Neural progenitor cell (in vitro differentiated cells): Measurements from ENCODE around the gene PITPNC1. TPM values are rescaled to one million over a fixed set of nuclear protein-coding genes. Genes with fewer than 3 reads are reported as not detected.

Experiments used
- DNase-seq: peaks from one replicate; pipeline ENCODE4 v3.0.0-alpha.2; 2016; ENCODE audit warnings: low spot score
- H2AFZ ChIP-seq: fragments of 200-600 bp; sonication (generic); replicated peaks from 2 replicates; pipeline ENCODE4 v1.6.1; 2016; ENCODE audit warnings: antibody characterized with exemption
- H3F3A ChIP-seq: fragments of 200-600 bp; sonication (generic); 2 replicates; pipeline ENCODE4 v1.6.1; 2016; ENCODE audit warnings: antibody characterized with exemption, low read depth
- H3K27ac ChIP-seq: fragments of 200-600 bp; sonication (generic); 2 replicates; pipeline ENCODE4 v1.5.1; 2016; ENCODE audit warnings: mild to moderate bottlenecking
- H3K27me3 ChIP-seq: fragments of 200-600 bp; sonication (generic); 2 replicates; pipeline ENCODE4 v1.6.1; 2016; ENCODE audit warnings: mild to moderate bottlenecking, moderate library complexity
- H3K36me3 ChIP-seq: fragments of 200-600 bp; sonication (generic); 2 replicates; pipeline ENCODE4 v1.5.1; 2016
- H3K4me1 ChIP-seq: fragments of 200-600 bp; sonication (generic); 2 replicates; pipeline ENCODE4 v1.6.1; 2016; ENCODE audit warnings: mixed run types
- H3K4me2 ChIP-seq: fragments of 200-600 bp; sonication (generic); 2 replicates; pipeline ENCODE4 v1.6.1; 2016
- H3K4me3 ChIP-seq: fragments of 200-600 bp; sonication (generic); 2 replicates; pipeline ENCODE4 v1.5.1; 2016
- H3K79me2 ChIP-seq: fragments of 200-600 bp; sonication (generic); 2 replicates; pipeline ENCODE4 v1.6.1; 2016; ENCODE audit warnings: low read depth
- H3K9ac ChIP-seq: fragments of 200-600 bp; sonication (generic); 2 replicates; pipeline ENCODE4 v1.6.1; 2016
- H3K9me3 ChIP-seq: fragments of 200-600 bp; sonication (generic); 2 replicates; pipeline ENCODE4 v1.5.1; 2016; ENCODE audit warnings: low read depth
- H4K20me1 ChIP-seq: fragments of 200-600 bp; sonication (generic); 2 replicates; pipeline ENCODE4 v1.6.1; 2016; ENCODE audit warnings: low read depth
- H3K27ac Mint-ChIP-seq: 3 replicates; pipeline ENCODE4 v1.8.0; 2021; ENCODE audit warnings: mixed read lengths
- H3K27me3 Mint-ChIP-seq: 2 replicates; pipeline ENCODE4 v1.8.0; 2022; ENCODE audit warnings: low read depth, mild to moderate bottlenecking, inconsistent platforms, moderate library complexity, mixed read lengths; ENCODE audit not compliant: insufficient read depth
- H3K36me3 Mint-ChIP-seq: 3 replicates; pipeline ENCODE4 v1.8.0; 2021; ENCODE audit warnings: mixed read lengths
- H3K4me1 Mint-ChIP-seq: 3 replicates; pipeline ENCODE4 v1.8.0; 2021; ENCODE audit warnings: mixed read lengths
- H3K4me3 Mint-ChIP-seq: 3 replicates; pipeline ENCODE4 v1.8.0; 2021; ENCODE audit warnings: mild to moderate bottlenecking, moderate library complexity, mixed read lengths
- H3K9me3 Mint-ChIP-seq: 3 replicates; pipeline ENCODE4 v1.8.0; 2020; ENCODE audit warnings: mixed read lengths
- CTCF ChIP-seq: fragments of 200-600 bp; sonication (generic); IDR thresholded peaks from 2 replicates; pipeline ENCODE4 v1.5.1; 2017; ENCODE audit warnings: antibody characterized with exemption, mild to moderate bottlenecking
- EZH2 ChIP-seq: fragments of 200-600 bp; sonication (generic); IDR thresholded peaks from 2 replicates; pipeline ENCODE4 v1.6.1; 2017; ENCODE audit warnings: antibody characterized with exemption, mild to moderate bottlenecking, moderate library complexity
- EZH2phosphoT487 ChIP-seq: fragments of 200-600 bp; sonication (generic); IDR thresholded peaks from 2 replicates; pipeline ENCODE4 v1.6.1; 2017; ENCODE audit warnings: antibody characterized with exemption
- total RNA-seq: library from RNA; depleted of rRNA; stranded (reverse); fragments of >200 nt; gene quantifications from 2 replicates; pipeline ENCODE4 v1.2.3, GENCODE V29; 2015; ENCODE audit warnings: low replicate concordance

PITPNC1 gene
- total RNA-seq, 1 donor from 2014 or later = 8.1 TPM

DNA sequence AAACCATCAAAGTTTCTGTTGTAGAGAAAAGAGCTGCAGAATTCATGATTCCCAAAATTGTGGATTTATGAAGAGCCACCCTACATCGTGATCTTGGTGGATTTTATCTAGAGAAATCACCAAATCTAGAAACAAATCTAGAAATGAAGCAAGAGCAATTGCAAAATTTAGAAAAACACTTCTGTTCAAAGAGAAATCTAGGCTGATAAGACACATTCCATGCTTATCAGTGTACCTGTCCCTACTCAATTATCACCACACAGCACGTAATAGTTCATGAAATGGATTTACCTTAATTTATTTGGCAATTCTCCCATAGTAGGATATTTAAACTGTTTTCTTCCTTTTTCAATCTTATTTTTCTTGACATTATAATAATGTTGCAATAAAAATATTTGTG lies 246.7 kb downstream of the PITPNC1 start:
- Histone ChIP-seq H3K36me3 (no peaks in the 10 kb centered on the region), H3K27ac (no peak overlapping the region), H3F3A (no peaks in the 10 kb centered on the region), H2AFZ (no peak overlapping the region), H3K4me1 (no peaks in the 10 kb centered on the region), H3K27me3 (no peaks in the 10 kb centered on the region), H4K20me1 (no peaks in the 10 kb centered on the region), H3K4me2 (no peak overlapping the region), H3K9ac (no peak overlapping the region), H3K79me2 (no peaks in the 10 kb centered on the region), H3K9me3 (no peaks in the 10 kb centered on the region), H3K4me3 (no peak overlapping the region)
- no peak overlapping the region for H3K4me3 Mint-ChIP-seq
- no peak for DNase-seq
- peaks cover 14% of the 10 kb centered on the region for H3K4me1 Mint-ChIP-seq
- no peaks in the 10 kb centered on the region for H3K9me3 Mint-ChIP-seq
- TF ChIP-seq EZH2 = no peak
- no peak for TF ChIP-seq CTCF
- TF ChIP-seq EZH2phosphoT487 = no peak
- peaks cover 3% of the 10 kb centered on the region for H3K36me3 Mint-ChIP-seq
- no peaks in the 10 kb centered on the region for H3K27me3 Mint-ChIP-seq
- H3K27ac Mint-ChIP-seq = no peak overlapping the region

DNA sequence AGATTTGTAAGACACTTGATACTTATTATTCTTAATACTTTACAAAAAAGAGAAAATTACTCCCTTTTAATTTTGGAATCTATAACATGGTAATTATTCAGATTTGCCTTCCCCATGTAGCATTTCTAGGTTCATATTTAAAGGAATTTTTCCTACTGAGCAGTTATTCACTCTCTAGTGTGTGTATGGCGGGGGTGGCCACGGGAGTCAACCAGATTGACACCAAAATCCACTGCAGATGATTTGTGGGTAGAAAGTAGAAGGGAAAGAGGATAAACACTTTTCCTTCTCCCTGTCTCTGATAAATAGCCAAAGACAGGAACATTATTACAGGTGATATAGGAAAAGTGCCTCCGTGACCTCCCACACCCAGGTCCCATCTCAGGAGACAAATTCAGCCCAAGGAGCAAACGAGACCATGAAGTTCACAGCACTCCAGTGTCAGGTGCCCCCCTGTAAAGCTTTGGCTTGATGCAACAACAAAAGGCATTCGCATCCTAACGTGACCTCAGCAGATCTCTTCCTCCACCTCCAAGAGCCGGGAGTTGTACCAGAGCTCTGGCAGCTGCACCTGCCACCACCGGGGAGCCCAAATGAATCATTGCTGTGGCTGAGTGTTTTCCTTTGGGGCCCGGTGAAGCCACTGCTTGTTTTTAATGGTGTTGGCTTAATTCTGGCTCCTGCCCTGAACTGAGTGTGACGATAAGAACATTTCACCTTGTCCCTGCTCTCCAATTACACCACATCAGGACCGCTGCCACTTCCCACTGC lies 248.0 kb downstream of the PITPNC1 start:
- H2AFZ ChIP-seq = no peak overlapping the region
- H3K4me1 ChIP-seq = no peaks in the 10 kb centered on the region
- H3K4me3 Mint-ChIP-seq = no peak overlapping the region
- H3K9me3 Mint-ChIP-seq = no peaks in the 10 kb centered on the region
- H3K27me3 ChIP-seq = no peaks in the 10 kb centered on the region
- no peaks in the 10 kb centered on the region for H3K79me2 ChIP-seq
- no peak for DNase-seq
- H3F3A ChIP-seq = no peaks in the 10 kb centered on the region
- no peak overlapping the region for H3K9ac ChIP-seq
- H3K27ac ChIP-seq = no peak overlapping the region
- peaks cover 14% of the 10 kb centered on the region for H3K4me1 Mint-ChIP-seq
- no peaks in the 10 kb centered on the region for H3K36me3 ChIP-seq
- no peak for TF ChIP-seq CTCF
- no peaks in the 10 kb centered on the region for H3K27me3 Mint-ChIP-seq
- no peaks in the 10 kb centered on the region for H3K9me3 ChIP-seq
- H3K4me3 ChIP-seq = no peak overlapping the region
- H3K36me3 Mint-ChIP-seq = peaks cover 3% of the 10 kb centered on the region
- no peak overlapping the region for H3K4me2 ChIP-seq
- no peaks in the 10 kb centered on the region for H4K20me1 ChIP-seq
- H3K27ac Mint-ChIP-seq = no peak overlapping the region

DNA sequence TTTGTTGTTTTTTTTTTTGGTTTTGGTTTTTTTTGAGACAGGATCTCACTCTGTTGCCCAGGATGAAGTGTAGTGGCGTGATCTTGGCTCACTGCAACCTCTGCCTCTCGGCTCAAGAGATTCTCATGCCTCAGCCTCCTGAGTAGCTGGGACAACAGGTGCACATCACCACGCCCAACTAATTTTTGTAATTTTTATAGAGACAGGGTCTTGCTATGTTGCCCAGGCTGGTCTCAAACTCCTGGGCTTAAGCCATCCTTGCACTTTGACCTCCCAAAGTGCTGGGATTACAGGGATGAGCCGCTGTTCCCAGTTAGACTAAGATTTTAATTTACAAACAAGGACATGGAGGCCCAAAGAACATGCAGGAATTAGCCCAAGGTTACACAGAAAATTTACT lies 248.9 kb downstream of the PITPNC1 start:
- H2AFZ ChIP-seq = no peak overlapping the region
- Mint-ChIP-seq H3K36me3 (peaks cover 3% of the 10 kb centered on the region), H3K4me1 (peaks cover 7% of the 10 kb centered on the region), H3K9me3 (no peaks in the 10 kb centered on the region), H3K27me3 (no peaks in the 10 kb centered on the region), H3K4me3 (no peak overlapping the region), H3K27ac (no peak overlapping the region)
- H3K27ac ChIP-seq = no peak overlapping the region
- H3K4me1 ChIP-seq = no peaks in the 10 kb centered on the region
- no peak overlapping the region for H3K9ac ChIP-seq
- no peaks in the 10 kb centered on the region for H3K79me2 ChIP-seq
- no peak for TF ChIP-seq EZH2phosphoT487
- TF ChIP-seq EZH2 = no peak
- TF ChIP-seq CTCF = no peak
- no peaks in the 10 kb centered on the region for H3K27me3 ChIP-seq
- DNase-seq = no peak
- H3F3A ChIP-seq = no peaks in the 10 kb centered on the region
- H4K20me1 ChIP-seq = no peaks in the 10 kb centered on the region
- H3K4me2 ChIP-seq = no peak overlapping the region
- H3K36me3 ChIP-seq = no peaks in the 10 kb centered on the region
- H3K4me3 ChIP-seq = no peak overlapping the region
- no peaks in the 10 kb centered on the region for H3K9me3 ChIP-seq
